ENCODE results near the gene SMIM41.
A peak's percentile ranks its signal among the peaks of the same experiment; 100 is the strongest.

Gene SMIM41

GRCh38 chr12:52085682-52086180 lies 6.2 kb downstream of the SMIM41 start:
- peaks cover 10 to 28% of the 10 kb centered on the region in 2 donors for H3K4me1 ChIP-seq (ENCODE audit: control insufficient read depth in 2 of 2, insufficient read depth in 2 of 2, low read length in 2 of 2)
- no peaks in the 10 kb centered on the region for H3K9me3 ChIP-seq (ENCODE audit: control insufficient read depth in 2 of 2, low read length in 2 of 2)
- no peak overlapping the region for H3K4me3 ChIP-seq (ENCODE audit: low read length in 2 of 2)
- peak overlapping the region in 1 of 2 donors; percentile 31 for H3K9ac ChIP-seq (ENCODE audit: low read depth in 1 of 2, low read length in 2 of 2)
- peak overlapping the region; percentile 55 to 56 for H3K27ac ChIP-seq (ENCODE audit: low read depth in 2 of 2, low read length in 2 of 2)
- H3K27me3 ChIP-seq (ENCODE audit: control insufficient read depth in 2 of 2, insufficient read depth in 2 of 2, low read length in 2 of 2): peaks cover 0 to 2% of the 10 kb centered on the region in 2 donors
- H3K36me3 ChIP-seq (ENCODE audit: control insufficient read depth in 2 of 2, insufficient read depth in 2 of 2, low read length in 2 of 2): no peaks in the 10 kb centered on the region

GRCh38 chr12:52086366-52086765 lies 6.9 kb downstream of the SMIM41 start:
- Histone ChIP-seq H3K27me3 (ENCODE audit: control insufficient read depth in 2 of 2, insufficient read depth in 2 of 2, low read length in 2 of 2) (peaks cover 0 to 2% of the 10 kb centered on the region in 2 donors), H3K36me3 (ENCODE audit: control insufficient read depth in 2 of 2, insufficient read depth in 2 of 2, low read length in 2 of 2) (no peaks in the 10 kb centered on the region), H3K4me1 (ENCODE audit: control insufficient read depth in 2 of 2, insufficient read depth in 2 of 2, low read length in 2 of 2) (peaks cover 6 to 26% of the 10 kb centered on the region in 2 donors), H3K4me3 (ENCODE audit: low read length in 2 of 2) (no peak overlapping the region), H3K9ac (ENCODE audit: low read depth in 1 of 2, low read length in 2 of 2) (peak overlapping the region in 1 of 2 donors; percentile 31), H3K27ac (ENCODE audit: low read depth in 2 of 2, low read length in 2 of 2) (peak overlapping the region; percentile 55 to 56), H3K9me3 (ENCODE audit: control insufficient read depth in 2 of 2, low read length in 2 of 2) (no peaks in the 10 kb centered on the region)

- Histone ChIP-seq H3K27me3 (ENCODE audit: control insufficient read depth in 2 of 2, insufficient read depth in 2 of 2, low read length in 2 of 2) (peaks cover 0 to 2% of the 10 kb centered on the region in 2 donors), H3K4me1 (ENCODE audit: control insufficient read depth in 2 of 2, insufficient read depth in 2 of 2, low read length in 2 of 2) (peaks cover 3 to 19% of the 10 kb centered on the region in 2 donors), H3K4me3 (ENCODE audit: low read length in 2 of 2) (no peak overlapping the region), H3K27ac (ENCODE audit: low read depth in 2 of 2, low read length in 2 of 2) (peak overlapping the region; percentile 13 to 55), H3K36me3 (ENCODE audit: control insufficient read depth in 2 of 2, insufficient read depth in 2 of 2, low read length in 2 of 2) (no peaks in the 10 kb centered on the region), H3K9me3 (ENCODE audit: control insufficient read depth in 2 of 2, low read length in 2 of 2) (no peaks in the 10 kb centered on the region), H3K9ac (ENCODE audit: low read depth in 1 of 2, low read length in 2 of 2) (no peak overlapping the region)
These were observed 7.7 kb downstream of the SMIM41 start for GRCh38 chr12:52086944-52087835.

- Histone ChIP-seq H3K9me3 (ENCODE audit: control insufficient read depth in 2 of 2, low read length in 2 of 2) (no peaks in the 10 kb centered on the region), H3K36me3 (ENCODE audit: control insufficient read depth in 2 of 2, insufficient read depth in 2 of 2, low read length in 2 of 2) (no peaks in the 10 kb centered on the region), H3K9ac (ENCODE audit: low read depth in 1 of 2, low read length in 2 of 2) (no peak overlapping the region), H3K4me1 (ENCODE audit: control insufficient read depth in 2 of 2, insufficient read depth in 2 of 2, low read length in 2 of 2) (peaks cover 3 to 20% of the 10 kb centered on the region in 2 donors), H3K27ac (ENCODE audit: low read depth in 2 of 2, low read length in 2 of 2) (no peak overlapping the region), H3K4me3 (ENCODE audit: low read length in 2 of 2) (no peak overlapping the region), H3K27me3 (ENCODE audit: control insufficient read depth in 2 of 2, insufficient read depth in 2 of 2, low read length in 2 of 2) (peaks cover 0 to 2% of the 10 kb centered on the region in 2 donors)
These were observed 8.7 kb downstream of the SMIM41 start for GRCh38 chr12:52087961-52088820.

- Histone ChIP-seq H3K9me3 (ENCODE audit: control insufficient read depth in 2 of 2, low read length in 2 of 2) (no peaks in the 10 kb centered on the region), H3K4me1 (ENCODE audit: control insufficient read depth in 2 of 2, insufficient read depth in 2 of 2, low read length in 2 of 2) (peaks cover 3 to 20% of the 10 kb centered on the region in 2 donors), H3K4me3 (ENCODE audit: low read length in 2 of 2) (no peak overlapping the region), H3K9ac (ENCODE audit: low read depth in 1 of 2, low read length in 2 of 2) (no peak overlapping the region), H3K27ac (ENCODE audit: low read depth in 2 of 2, low read length in 2 of 2) (no peak overlapping the region), H3K27me3 (ENCODE audit: control insufficient read depth in 2 of 2, insufficient read depth in 2 of 2, low read length in 2 of 2) (peaks cover 0 to 2% of the 10 kb centered on the region in 2 donors), H3K36me3 (ENCODE audit: control insufficient read depth in 2 of 2, insufficient read depth in 2 of 2, low read length in 2 of 2) (no peaks in the 10 kb centered on the region)
These were observed 10.0 kb downstream of the SMIM41 start for GRCh38 chr12:52089491-52089890.

GRCh38 chr12:52090291-52090690 lies 10.8 kb downstream of the SMIM41 start:
- Histone ChIP-seq H3K4me1 (ENCODE audit: control insufficient read depth in 2 of 2, insufficient read depth in 2 of 2, low read length in 2 of 2) (peaks cover 3 to 20% of the 10 kb centered on the region in 2 donors), H3K9me3 (ENCODE audit: control insufficient read depth in 2 of 2, low read length in 2 of 2) (no peaks in the 10 kb centered on the region), H3K4me3 (ENCODE audit: low read length in 2 of 2) (no peak overlapping the region), H3K36me3 (ENCODE audit: control insufficient read depth in 2 of 2, insufficient read depth in 2 of 2, low read length in 2 of 2) (no peaks in the 10 kb centered on the region), H3K27me3 (ENCODE audit: control insufficient read depth in 2 of 2, insufficient read depth in 2 of 2, low read length in 2 of 2) (peaks cover 0 to 2% of the 10 kb centered on the region in 2 donors), H3K9ac (ENCODE audit: low read depth in 1 of 2, low read length in 2 of 2) (no peak overlapping the region), H3K27ac (ENCODE audit: low read depth in 2 of 2, low read length in 2 of 2) (no peak overlapping the region)

- Histone ChIP-seq H3K36me3 (ENCODE audit: control insufficient read depth in 2 of 2, insufficient read depth in 2 of 2, low read length in 2 of 2) (no peaks in the 10 kb centered on the region), H3K9me3 (ENCODE audit: control insufficient read depth in 2 of 2, low read length in 2 of 2) (no peaks in the 10 kb centered on the region), H3K4me1 (ENCODE audit: control insufficient read depth in 2 of 2, insufficient read depth in 2 of 2, low read length in 2 of 2) (peaks cover 0 to 13% of the 10 kb centered on the region in 2 donors), H3K9ac (ENCODE audit: low read depth in 1 of 2, low read length in 2 of 2) (no peak overlapping the region), H3K4me3 (ENCODE audit: low read length in 2 of 2) (no peak overlapping the region), H3K27ac (ENCODE audit: low read depth in 2 of 2, low read length in 2 of 2) (no peak overlapping the region), H3K27me3 (ENCODE audit: control insufficient read depth in 2 of 2, insufficient read depth in 2 of 2, low read length in 2 of 2) (peaks cover 0 to 2% of the 10 kb centered on the region in 2 donors)
These were observed 11.6 kb downstream of the SMIM41 start for GRCh38 chr12:52091061-52091460.

- peaks cover 2% of the 10 kb centered on the region in 2 donors for H3K27me3 ChIP-seq (ENCODE audit: control insufficient read depth in 2 of 2, insufficient read depth in 2 of 2, low read length in 2 of 2)
- H3K4me1 ChIP-seq (ENCODE audit: control insufficient read depth in 2 of 2, insufficient read depth in 2 of 2, low read length in 2 of 2): peaks cover 0 to 9% of the 10 kb centered on the region in 2 donors
- no peaks in the 10 kb centered on the region for H3K9me3 ChIP-seq (ENCODE audit: control insufficient read depth in 2 of 2, low read length in 2 of 2)
These were observed 12.4 kb downstream of the SMIM41 start for GRCh38 chr12:52091869-52092268.

GRCh38 chr12:52093346-52093745 lies 13.8 kb downstream of the SMIM41 start:
- Histone ChIP-seq H3K4me3 (ENCODE audit: low read length in 2 of 2) (no peak overlapping the region), H3K27ac (ENCODE audit: low read depth in 2 of 2, low read length in 2 of 2) (no peak overlapping the region), H3K9ac (ENCODE audit: low read depth in 1 of 2, low read length in 2 of 2) (no peak overlapping the region), H3K36me3 (ENCODE audit: control insufficient read depth in 2 of 2, insufficient read depth in 2 of 2, low read length in 2 of 2) (no peaks in the 10 kb centered on the region), H3K27me3 (ENCODE audit: control insufficient read depth in 2 of 2, insufficient read depth in 2 of 2, low read length in 2 of 2) (peaks cover 0 to 4% of the 10 kb centered on the region in 2 donors), H3K4me1 (ENCODE audit: control insufficient read depth in 2 of 2, insufficient read depth in 2 of 2, low read length in 2 of 2) (peaks cover 0 to 8% of the 10 kb centered on the region in 2 donors), H3K9me3 (ENCODE audit: control insufficient read depth in 2 of 2, low read length in 2 of 2) (no peaks in the 10 kb centered on the region)

More at GRCh38 chr12:52091869-52092268, 12.4 kb downstream of the SMIM41 start:
- H3K36me3 ChIP-seq (ENCODE audit: control insufficient read depth in 2 of 2, insufficient read depth in 2 of 2, low read length in 2 of 2): no peaks in the 10 kb centered on the region
- H3K27ac ChIP-seq (ENCODE audit: low read depth in 2 of 2, low read length in 2 of 2): no peak overlapping the region
- H3K4me3 ChIP-seq (ENCODE audit: low read length in 2 of 2): no peak overlapping the region
- H3K9ac ChIP-seq (ENCODE audit: low read depth in 1 of 2, low read length in 2 of 2): no peak overlapping the region
